Right lobe of liver (tissue), 6 donors: ENCODE data around the gene NRCAM. TPM values are rescaled to one million over a fixed set of nuclear protein-coding genes. Genes with fewer than 3 reads are reported as not detected.

ENCODE experiments used
- ATAC-seq, 4 donors: fragments of 200-7000 bp; cut with Tn5 transposase; one replicate each; pipeline ENCODE4 v1.9.1; 2020; ENCODE audit warnings: mild to moderate bottlenecking in 4 of 4, moderate library complexity in 4 of 4
- DNase-seq, 3 donors: peaks; one replicate each; pipeline ENCODE4 v3.0.0-alpha.2; 2020
- H3K27ac ChIP-seq, 3 donors: fragments of 200-600 bp; one replicate each; pipeline ENCODE4 v1.8.0; 2022
- H3K27me3 ChIP-seq, 2 donors: fragments of 200-600 bp; one replicate each; pipeline ENCODE4 v1.8.0; 2022
- H3K36me3 ChIP-seq, 4 donors: fragments of 200-600 bp; sonication (generic) in 1 of 4; one replicate each; pipeline versions ENCODE4 v1.5.1 to v1.8.0; 2017 to 2022; ENCODE audit warnings: control low read depth in 1 of 4
- H3K4me1 ChIP-seq, 4 donors: fragments of 200-600 bp; sonication (generic) in 1 of 4; one replicate each; pipeline versions ENCODE4 v1.5.1 to v1.8.0; 2017 to 2022; ENCODE audit warnings: control low read depth in 1 of 4
- H3K4me3 ChIP-seq, 3 donors: fragments of 200-600 bp; one replicate each; pipeline ENCODE4 v1.8.0; 2022
- H3K9me3 ChIP-seq, 4 donors: fragments of 200-600 bp; sonication (generic) in 1 of 4; one replicate each; pipeline versions ENCODE4 v1.5.1 to v1.8.0; 2017 to 2022; ENCODE audit warnings: control low read depth in 1 of 4
- POLR2A ChIP-seq: fragments of 450-650 bp; IDR thresholded peaks from one replicate; pipeline ENCODE4 v1.6.1; 2017; ENCODE audit warnings: antibody characterized with exemption, mild to moderate bottlenecking
- WGBS: methylation state at CpG from one replicate; pipeline ENCODE4 v1.1.6; 2018; ENCODE audit warnings: low coverage, low lambda C conversion rate; ENCODE audit not compliant: insufficient coverage; ENCODE audit errors: missing lambda C conversion rate; 5-methylcytosine and 5-hydroxymethylcytosine counted together
- intact Hi-C, 2 donors: fragments of 100-400 bp; cut with DNase I; formaldehyde crosslinking; loops; one replicate each; pipeline versions ENCODE4 v1.11.2 to v1.14.1; 2022
- total RNA-seq, 6 experiments: library from RNA; depleted of rRNA in 2 of 6; stranded (reverse); fragments of >200 nt in 2 of 6; fragmentation: NEBNext Ultra II Directional in 3 of 6; extraction: Animal tissue kit (Norgen Biotek cat#: 25700) in 3 of 6; gene quantifications; one replicate each; pipeline versions ENCODE4 v1.1.0 to v1.2.4, GENCODE V29; 2016 to 2023
- TF ChIP-seq, protein P1 (sequence below), 4 donors: fragments of 200-600 bp in 3 of 4; fragments of 450-650 bp in 1 of 4; IDR thresholded peaks; one replicate each; pipeline versions ENCODE4 v1.5.1 to v1.8.0; 2016 to 2022; ENCODE audit warnings: antibody characterized with exemption in 4 of 4, mild to moderate bottlenecking in 2 of 4
- donor health status: DM: no; HTN: yes; CAD: no.
- donor health status: DM: no; HTN: no; CAD: no.
- donor health status: DM: no; HTN: no; CAD: no.
- donor health status: DM: no; HTN: yes; CAD: no.
- donor health status: DM: no; HTN: yes; CAD: no.

Gene NRCAM
- total RNA-seq, 6 experiments from 2014 or later = 0.16 to 1.9 (median 0.27) TPM

DNA sequence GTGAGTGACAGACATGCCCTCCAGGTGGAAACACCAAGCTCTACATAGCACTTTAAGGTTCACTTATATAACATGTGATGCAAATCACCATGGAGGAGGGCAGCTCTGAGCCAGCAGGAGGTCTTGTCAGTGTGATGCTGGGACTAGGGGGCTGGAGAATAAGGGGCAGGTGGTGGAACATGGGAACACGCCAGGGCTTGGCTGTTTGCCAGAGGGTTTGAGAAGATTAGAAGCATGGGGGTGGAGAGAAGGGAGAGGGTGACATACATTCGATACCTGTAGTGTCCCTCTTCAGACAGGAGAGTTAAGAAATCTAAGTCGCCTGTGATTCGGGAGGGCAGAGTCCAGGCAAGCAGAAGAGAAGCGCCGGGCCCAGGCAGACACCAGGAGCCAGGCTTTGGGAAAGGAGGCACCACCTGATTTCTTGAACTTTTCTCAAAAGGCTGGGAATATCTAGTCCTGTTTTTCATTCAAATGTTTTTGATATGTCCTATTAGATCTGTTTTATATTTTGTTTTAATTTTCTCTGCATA, 309.1 kb downstream of the NRCAM start:
- TF ChIP-seq POLR2A = no peak
- TF ChIP-seq, protein P1, sequence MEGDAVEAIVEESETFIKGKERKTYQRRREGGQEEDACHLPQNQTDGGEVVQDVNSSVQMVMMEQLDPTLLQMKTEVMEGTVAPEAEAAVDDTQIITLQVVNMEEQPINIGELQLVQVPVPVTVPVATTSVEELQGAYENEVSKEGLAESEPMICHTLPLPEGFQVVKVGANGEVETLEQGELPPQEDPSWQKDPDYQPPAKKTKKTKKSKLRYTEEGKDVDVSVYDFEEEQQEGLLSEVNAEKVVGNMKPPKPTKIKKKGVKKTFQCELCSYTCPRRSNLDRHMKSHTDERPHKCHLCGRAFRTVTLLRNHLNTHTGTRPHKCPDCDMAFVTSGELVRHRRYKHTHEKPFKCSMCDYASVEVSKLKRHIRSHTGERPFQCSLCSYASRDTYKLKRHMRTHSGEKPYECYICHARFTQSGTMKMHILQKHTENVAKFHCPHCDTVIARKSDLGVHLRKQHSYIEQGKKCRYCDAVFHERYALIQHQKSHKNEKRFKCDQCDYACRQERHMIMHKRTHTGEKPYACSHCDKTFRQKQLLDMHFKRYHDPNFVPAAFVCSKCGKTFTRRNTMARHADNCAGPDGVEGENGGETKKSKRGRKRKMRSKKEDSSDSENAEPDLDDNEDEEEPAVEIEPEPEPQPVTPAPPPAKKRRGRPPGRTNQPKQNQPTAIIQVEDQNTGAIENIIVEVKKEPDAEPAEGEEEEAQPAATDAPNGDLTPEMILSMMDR (IDR thresholded peaks at IDR 0.05) = no peak
- H3K36me3 ChIP-seq = no peaks in the 10 kb centered on the region
- ATAC-seq (peak; percentile 37 to 74 (median 54)), DNase-seq (peak in 1 of 3 donors; percentile 50)
- H3K4me3 ChIP-seq = no peak overlapping the region
- no peaks in the 10 kb centered on the region for H3K9me3 ChIP-seq
- 31% methylated on average over 6 of the region's 6 CpGs for WGBS
- intact Hi-C loops = loop anchor here in 1 of 2 donors (5.0 kb wide), 1 partner anchor 255 kb away; the partner anchor contains the start of gene DLD
- H3K4me1 ChIP-seq = no peaks in the 10 kb centered on the region
- H3K27me3 ChIP-seq = no peaks in the 10 kb centered on the region
- H3K27ac ChIP-seq = no peak overlapping the region

DNA sequence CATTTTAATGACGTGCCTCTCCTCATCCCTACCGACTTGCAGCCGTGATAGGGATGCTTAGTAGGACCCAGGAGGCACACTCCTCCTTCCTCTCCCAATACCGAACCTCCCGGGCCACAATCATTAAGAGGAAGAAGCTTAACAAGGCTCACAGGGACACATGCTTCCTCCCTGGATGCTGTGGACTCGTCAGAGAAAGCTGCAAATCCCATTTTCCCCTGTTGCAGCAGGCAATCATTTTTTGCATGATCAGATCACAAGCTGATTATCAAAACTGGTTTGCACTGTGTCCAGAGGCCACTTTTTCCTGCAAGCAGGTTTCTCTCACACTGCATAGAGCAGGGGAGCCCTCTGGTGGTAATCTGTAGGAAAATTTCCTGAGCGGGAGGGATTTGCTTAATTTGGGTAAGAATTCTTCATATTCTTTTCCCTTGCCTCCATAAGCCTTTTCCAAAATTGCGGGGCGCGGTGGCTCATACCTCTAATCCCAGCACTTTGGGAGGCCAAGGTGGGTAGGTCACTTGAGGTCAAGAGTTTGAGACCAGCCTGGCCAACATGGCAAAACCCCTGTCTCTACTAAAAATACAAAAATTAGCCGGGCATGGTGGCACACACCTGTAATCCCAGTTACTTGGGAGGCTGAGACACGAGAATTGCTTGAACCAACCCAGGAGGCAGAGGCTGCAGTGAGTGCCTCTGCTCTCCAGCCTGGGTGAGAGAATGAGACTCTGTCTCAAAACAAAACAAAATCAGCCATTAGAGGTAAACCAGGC, 310.0 kb downstream of the NRCAM start:
- Histone ChIP-seq H3K4me3 (no peak overlapping the region), H3K27ac (no peak overlapping the region), H3K36me3 (no peaks in the 10 kb centered on the region), H3K4me1 (no peaks in the 10 kb centered on the region), H3K27me3 (no peaks in the 10 kb centered on the region), H3K9me3 (no peaks in the 10 kb centered on the region)
- DNase-seq (peak in 2 of 3 donors; percentile 17 to 65), ATAC-seq (peak; percentile 92 to 96 (median 94))
- intact Hi-C loops = loop anchor here in 1 of 2 donors (5.0 kb wide), 1 partner anchor 254 kb away; the partner anchor contains the start of gene DLD
- 8% methylated on average over 11 of the region's 12 CpGs for WGBS
- TF ChIP-seq, protein P1 (IDR thresholded peaks at IDR 0.05) = peak; percentile 85 to 91 (median 90)
- TF ChIP-seq POLR2A = no peak

DNA sequence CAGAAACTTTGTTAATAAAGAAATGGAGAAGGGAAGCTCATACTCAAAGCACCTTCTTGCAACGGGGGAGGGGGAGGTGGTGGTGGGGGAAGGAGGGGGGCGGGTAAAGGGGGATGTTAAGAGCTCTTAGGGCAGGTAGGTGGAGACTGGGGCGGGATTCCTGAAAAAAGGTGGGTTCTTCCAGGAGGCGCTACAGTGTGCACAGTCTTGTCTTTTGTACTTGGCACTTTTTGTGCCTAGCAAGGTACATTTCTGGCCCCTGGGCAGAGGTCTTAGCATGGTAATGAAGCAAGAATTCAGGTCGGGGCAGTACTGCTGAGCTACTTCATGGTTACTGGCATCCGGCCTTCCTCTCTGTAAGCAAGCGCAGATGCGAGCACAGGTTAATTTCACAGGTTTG, 310.8 kb downstream of the NRCAM start:
- 50% methylated on average over 5 of the region's 8 CpGs for WGBS
- Histone ChIP-seq H3K9me3 (no peaks in the 10 kb centered on the region), H3K27ac (no peak overlapping the region), H3K27me3 (no peaks in the 10 kb centered on the region), H3K36me3 (no peaks in the 10 kb centered on the region), H3K4me1 (no peaks in the 10 kb centered on the region), H3K4me3 (no peak overlapping the region)
- no peak for DNase-seq
- no peak for ATAC-seq
- intact Hi-C loops = loop anchor here in 1 of 2 donors (5.0 kb wide), 1 partner anchor 253 kb away; the partner anchor contains the start of gene DLD
- no peak for TF ChIP-seq POLR2A
- TF ChIP-seq, protein P1 (IDR thresholded peaks at IDR 0.05) = no peak

DNA sequence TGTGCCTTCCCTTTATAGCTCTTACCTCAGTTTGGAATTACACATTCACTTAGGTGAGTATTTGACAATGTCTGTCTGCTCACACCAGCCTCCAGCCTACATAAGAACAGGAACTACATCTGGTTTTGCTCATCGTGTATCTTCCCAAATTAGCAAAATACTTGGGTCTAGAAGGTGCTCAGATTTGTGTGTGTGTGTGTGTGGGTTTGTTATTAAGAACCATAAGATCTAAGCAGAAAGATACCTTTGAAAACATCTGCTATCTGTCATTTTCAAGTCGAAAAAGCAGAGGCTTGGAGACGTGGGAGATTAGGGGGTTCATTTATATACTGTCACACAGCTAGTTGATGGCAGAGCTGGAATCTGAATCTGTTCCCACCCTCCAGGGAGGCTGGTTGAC, 311.3 kb downstream of the NRCAM start:
- 33% methylated on average over 3 of the region's 3 CpGs for WGBS
- intact Hi-C loops = loop anchor here in 1 of 2 donors (5.0 kb wide), 1 partner anchor 253 kb away; the partner anchor contains the start of gene DLD
- Histone ChIP-seq H3K4me1 (no peaks in the 10 kb centered on the region), H3K36me3 (no peaks in the 10 kb centered on the region), H3K9me3 (no peaks in the 10 kb centered on the region), H3K27ac (no peak overlapping the region), H3K4me3 (no peak overlapping the region), H3K27me3 (no peaks in the 10 kb centered on the region)
- ATAC-seq = no peak
- TF ChIP-seq, protein P1 (IDR thresholded peaks at IDR 0.05) = no peak
- DNase-seq = no peak
